GM19455 (cell line): ENCODE measurements around the gene FKBP11.

Source experiments
- ATAC-seq: cut with Tn5 transposase; IDR thresholded peaks from one replicate; pipeline ENCODE4 v1.9.1; 2021; ENCODE audit not compliant: unreplicated experiment

The FKBP11 gene

DNA sequence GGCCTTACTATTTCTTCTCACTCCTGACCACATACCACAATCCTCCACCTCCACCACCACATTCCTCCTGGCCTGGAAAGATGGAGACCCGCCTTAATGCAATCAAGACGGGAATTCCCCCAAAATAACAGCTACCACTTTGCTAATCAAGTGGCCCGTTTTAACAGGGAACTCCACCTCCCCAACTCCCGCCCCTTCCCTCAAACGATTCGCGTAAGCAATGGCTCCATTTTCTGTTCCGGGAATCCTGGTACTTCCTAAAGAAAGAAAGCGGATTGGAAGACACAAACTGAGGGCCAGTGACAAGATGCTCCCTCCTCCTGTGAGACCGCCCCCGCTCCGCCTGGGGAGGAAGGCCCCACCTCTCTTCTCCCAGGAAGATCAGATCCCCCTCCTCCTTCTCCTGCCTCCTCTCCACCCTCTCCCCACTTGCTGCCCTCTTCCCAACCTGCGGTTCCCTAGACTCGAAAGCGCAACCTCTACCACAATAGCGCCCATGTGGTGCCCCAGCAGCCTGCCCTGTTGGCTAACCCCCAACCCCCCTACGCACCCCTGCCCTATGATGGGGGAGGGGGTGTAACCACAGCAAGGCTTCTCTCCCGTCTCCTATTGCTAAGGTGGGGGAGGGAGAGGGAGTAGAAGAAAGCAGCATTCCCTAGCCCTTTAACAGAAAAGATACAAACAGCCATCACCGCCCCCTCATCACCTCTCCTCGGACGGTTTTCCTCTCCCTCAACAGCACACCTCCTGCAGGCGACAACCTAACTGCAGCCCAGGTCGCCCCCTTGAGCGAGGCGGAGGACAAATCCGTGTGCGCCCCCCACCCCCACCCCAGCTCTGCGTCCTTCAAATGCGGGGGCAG, 31.2 kb upstream of the FKBP11 start:
- peak; percentile 10 for ATAC-seq

DNA sequence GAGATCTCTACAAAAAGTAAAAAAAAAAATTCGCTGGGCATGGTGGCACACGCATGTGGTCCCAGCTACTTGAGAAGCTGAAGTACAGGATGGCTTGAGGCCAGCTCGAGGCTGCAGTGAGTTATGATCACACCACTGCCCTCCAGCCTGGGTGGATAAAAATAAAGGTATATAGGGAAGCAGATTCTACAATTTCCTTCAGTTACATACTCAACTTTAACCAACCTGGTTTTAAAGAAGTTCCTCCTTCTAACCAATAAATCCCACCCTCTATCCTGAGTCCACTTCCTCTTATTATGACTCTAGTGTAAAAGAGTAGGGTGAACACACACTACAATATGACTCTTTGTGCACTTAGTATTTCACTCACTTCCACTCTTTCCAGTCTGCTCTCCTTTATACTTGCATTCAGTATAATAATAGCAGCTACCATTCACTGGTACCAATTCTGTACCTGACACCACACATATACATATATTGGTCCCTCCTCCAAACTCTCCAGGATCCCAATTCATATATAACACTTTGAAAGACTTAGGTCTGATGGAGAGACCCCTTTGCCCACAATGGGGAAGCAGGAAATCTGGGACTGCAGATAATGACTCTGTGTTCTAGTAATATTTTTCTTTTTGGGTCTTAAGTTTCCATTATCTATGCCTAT, 29.7 kb upstream of the FKBP11 start:
- ATAC-seq: no peak

DNA sequence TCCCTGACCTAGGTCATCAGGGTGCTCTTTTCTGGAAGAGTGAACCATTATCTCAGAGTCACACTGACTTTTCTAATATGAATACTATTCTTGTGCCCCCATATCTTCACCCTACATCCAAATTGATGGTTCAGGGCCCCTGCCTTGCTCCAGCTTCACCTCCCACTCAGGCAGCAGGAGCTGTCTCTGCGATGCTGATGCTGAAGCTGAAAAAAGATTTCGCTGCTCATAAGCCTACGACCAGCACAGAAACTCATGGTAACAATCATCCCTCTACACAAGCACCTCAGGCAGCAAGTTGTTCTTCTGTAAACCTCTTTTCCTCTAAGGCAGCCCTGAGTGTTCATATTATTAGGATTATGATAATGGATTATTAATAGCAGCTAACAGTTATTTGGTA, 28.8 kb upstream of the FKBP11 start:
- no peak for ATAC-seq

DNA sequence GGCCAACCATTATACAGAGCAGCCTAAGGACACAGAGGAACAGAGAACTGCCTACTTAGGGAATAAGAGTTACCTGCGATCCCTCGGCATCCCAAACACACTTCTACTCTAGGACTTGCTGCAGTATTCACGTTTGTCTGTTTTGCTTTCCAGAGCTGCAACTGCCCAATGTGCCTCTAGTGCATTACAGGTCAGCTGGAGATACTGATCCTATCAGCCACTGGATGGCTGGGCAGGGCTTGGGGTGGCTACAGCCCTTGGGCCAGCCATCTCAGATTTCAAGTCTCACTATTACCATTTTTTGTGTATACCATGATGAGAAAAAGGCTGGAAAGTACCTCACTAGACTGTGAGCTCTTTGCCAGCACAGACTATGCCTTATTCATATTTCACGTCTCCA, 27.4 kb upstream of the FKBP11 start:
- ATAC-seq: no peak

DNA sequence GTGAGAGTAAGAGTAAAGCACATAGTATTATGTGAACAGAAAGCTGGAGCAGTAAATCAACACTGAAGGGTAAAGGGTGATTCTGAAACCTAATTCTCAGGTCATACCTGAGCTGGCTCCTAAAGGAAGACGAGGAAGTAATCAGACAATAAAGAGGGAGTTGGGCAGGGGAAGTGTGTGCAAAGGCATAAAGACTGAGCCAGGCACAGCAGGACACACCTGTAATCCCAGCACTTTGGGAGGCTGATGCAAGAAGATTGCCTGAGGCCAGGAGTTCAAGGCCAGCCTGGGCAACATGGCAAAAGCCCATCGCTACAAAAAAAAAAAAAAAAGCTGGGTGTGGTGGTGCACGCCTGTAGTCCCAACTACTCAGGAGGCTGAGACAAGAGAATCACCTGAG, 22.4 kb upstream of the FKBP11 start:
- no peak for ATAC-seq

DNA sequence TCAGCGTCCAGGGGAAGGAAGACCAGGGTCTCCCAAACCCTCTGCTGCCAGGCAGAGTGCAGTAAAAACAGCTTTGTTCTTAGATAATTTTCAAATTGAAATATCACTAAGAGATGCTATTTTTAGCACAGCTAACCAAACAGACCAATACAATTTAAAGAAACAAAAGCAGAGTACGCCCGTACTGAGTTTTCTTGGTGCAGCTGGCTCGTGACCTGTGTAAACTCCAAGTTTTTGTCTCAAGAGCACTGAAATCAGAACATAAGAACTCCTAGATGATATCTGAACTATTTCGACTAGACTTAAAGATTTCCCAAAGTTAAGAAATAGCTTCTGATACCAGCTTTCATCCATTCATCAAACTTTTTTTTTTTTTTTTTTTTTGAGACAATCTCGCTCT, 21.7 kb upstream of the FKBP11 start:
- no peak for ATAC-seq

DNA sequence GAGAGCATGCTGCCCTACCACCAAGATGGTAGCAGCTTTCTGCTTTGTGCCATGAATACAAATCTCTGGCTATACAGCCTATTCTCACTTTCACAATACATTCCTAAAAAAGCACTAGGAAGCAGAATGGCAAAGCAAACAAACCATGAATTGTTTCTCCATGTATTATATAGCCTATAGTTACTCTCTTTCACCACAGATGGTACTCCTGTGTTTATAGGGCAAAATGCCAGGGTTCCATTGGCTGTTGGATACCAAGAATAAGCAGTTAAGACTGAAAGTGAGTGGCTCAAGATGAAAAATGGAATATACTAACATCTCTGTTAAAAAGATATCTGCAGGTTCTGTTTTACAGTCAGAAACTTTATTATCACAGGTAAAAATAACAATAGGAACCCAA, 20.9 kb upstream of the FKBP11 start:
- ATAC-seq: no peak

DNA sequence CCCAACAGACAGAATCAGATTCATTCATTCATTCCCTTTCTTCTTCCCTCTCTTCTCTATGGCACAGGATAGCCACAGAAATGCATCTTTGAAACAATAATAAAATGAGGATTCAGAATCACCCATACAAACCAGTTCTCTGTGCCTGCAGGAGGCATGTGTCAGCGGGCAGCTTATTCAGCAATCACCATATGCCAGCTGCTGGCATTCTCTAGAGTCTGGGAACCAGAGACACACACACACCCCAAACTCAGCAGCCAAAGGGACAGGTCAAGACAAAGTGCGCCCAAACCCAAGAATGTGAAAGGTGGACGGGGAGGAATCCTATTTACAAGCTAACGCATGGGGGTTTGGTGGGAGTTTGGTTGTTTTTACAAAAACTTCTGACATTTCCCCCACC, 17.9 kb upstream of the FKBP11 start:
- no peak for ATAC-seq

DNA sequence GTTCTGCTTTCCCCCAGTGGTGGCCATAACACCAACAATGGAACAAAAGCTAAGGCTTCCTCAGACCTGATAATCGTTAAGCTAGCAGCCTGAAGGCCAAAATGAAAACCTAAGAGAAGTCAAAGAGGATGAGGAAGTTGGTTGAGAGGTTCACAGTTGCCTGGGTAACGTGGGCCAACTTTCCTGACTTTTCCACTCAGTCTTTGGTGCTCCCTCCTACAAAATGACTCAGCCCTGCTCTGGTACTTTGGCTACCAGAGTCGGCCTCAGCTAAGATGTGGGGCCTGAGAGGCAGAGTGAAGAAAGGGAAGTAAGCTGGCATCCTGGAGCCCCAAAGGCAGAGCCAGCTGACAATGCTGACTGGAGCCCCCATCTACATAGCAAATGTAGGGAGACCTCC, 14.9 kb upstream of the FKBP11 start:
- no peak for ATAC-seq

DNA sequence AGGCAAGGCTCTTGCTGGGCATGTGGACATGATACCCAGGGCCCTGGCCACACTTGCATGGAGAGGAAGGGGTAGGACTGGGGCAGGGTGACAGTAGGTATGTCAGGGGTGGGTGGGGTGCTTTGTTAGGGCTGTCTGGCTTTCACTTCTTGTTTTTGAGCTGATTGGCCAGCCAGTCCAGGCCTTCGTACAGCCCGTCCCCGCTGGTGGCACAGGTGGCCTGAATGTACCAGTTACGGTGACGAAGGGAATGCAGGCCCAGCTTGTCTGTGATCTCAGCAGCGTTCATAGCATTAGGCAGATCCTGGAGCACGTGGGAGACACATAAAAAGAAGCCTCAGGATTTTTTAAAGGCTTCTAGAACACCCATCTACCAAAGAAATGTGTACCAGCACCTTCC, 13.5 kb upstream of the FKBP11 start:
- no peak for ATAC-seq

DNA sequence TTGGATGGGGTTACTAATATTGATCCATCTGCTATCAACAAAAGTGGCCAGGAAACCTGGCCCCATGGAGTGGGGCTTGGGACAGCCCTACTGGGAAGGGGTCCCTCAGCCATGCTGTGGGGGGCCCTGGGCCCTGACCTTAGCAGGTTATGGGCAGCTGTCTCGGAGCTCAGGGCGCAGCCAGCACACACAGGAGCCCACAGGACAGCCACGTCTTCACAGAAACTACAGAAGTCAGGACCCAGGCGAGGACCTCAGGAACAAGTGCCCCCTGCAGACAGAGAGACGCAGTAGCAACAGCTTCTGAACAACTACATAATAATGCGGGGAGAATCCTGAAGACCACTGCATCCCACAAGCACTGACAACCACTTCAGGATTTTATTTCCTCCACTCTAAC, 11.9 kb upstream of the FKBP11 start:
- no peak for ATAC-seq

DNA sequence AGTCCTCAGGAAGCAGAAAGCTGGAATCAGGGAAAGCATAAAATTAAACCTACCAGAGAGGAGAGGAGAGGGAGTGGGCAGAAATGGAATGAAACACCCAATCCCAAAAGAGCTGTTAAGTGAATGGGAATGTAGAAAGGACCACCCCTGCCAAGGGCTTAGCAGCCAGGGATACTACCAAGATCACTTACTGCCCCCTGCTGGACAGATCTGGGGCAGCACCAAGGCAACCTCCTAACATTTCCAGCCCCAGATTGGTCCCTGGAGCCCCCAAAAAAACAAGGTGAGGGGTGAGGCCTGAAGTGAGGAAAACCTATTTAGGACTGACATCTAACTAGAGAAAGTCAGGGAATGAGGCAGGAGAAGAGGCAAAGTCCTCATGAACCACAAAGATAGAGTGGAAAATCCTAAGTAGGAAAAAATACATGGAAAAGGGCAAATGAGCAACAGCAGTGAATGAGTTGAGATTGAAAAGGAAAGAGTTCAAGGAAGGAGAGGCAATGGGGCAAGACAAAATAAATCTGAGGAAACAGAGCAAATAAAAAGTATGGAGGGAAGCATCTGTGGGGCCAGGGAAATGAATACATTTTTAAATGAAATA, 11.2 kb upstream of the FKBP11 start:
- no peak for ATAC-seq

DNA sequence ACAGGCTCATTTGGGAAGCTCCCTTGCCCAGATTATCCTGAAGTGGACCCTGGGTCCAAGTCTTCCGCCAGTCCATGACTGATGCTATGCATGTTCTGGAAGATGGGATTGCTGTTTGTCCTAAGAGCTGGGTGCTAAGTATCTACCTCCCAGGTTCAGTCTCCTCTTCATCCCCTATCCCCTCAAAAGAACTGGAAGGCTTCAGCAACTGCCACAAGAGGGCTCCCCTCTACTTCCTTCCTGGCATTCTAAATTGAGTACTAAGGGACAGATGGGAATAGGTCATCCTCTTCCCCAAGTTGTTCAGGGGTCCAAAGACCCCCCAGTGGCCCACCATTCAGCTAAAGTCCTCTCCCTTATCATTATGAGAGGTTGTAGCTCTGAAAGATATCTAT, 9.0 kb upstream of the FKBP11 start:
- ATAC-seq: no peak

DNA sequence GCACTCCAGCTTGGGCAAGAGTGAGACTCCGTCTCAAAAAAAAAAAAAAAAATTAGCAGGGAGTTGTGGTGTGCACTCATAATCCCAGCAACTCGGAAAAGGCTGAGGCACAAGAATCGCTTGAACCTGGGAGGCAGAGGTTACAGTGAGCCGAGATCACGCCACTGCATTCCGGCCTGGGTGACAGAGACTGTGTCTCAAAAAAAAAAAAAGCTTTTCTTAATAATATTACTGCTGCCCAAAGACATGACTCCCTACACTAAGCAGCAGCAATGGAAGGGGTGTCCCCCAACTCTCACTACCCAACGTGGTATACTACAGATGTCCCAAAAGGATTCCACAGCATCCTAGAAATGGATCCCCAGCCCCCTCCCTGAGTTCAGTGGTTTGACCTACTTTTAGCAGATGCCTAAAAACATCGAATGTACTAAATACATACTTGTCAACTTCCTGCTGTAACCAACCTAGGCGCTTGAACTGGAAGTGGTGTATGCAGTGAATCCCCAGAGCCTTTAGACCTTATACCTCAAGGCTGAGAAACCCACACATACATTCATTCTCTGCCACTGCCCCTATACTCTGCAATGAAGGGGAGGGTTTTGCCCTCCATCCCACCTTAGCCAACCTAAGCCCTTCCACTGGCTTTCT, 8.5 kb upstream of the FKBP11 start:
- ATAC-seq: no peak

DNA sequence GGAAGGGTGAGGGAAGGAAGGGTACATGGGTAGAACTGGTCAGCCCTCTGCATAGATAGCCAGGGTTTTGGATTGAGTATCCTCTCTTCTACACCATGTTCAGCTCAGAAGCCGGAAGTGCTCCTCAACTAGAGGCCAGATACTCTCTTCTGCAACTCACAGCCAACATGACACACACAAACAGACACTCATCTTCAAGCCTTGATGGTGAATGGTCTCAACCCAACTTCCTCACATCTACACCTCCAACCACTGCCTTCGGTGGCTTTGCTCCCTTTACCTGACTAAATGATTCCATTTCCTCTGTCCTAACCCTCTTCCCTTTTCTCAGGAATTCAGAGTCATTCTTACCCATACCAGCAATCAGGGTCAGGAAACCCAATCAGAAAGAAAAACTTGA, 7.6 kb upstream of the FKBP11 start:
- ATAC-seq: no peak

DNA sequence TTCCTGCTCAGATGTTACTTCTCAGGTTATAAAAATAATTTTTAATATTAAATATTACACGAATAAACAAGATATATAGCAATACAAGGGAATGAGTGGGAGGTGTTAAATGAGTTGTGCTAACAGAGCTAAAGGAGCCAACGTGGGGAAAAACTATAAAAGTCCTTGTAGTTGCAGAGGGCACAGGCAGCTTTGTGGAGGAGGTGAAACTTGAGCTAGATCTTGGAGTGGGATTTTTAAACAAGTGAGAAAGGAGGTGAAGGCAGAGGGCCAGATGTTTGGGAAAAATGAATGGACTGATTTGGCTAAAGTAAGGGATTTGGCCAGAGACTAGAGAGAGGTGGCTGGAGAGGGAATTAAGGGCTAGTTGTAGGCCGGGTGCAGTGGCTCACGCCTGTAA, 5.2 kb upstream of the FKBP11 start:
- ATAC-seq: no peak

DNA sequence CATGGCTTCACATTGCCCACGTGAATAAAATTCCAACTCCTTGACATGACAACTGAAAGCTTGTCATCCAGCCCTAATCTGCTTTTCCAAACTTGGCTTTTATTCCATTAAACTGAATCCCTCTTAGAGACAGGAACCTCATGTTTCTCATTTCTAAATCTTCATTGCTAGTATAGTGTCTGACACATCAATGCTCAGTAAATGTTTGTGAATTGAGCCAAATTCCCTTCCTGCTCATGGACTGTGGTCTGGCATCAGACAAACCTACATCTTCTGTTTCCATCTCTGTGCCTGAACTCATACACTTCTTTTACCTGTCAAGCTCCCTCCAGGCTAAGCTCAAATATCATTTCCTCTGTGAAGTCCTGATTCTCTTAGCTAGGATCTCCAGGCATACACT, 4.3 kb upstream of the FKBP11 start:
- no peak for ATAC-seq

DNA sequence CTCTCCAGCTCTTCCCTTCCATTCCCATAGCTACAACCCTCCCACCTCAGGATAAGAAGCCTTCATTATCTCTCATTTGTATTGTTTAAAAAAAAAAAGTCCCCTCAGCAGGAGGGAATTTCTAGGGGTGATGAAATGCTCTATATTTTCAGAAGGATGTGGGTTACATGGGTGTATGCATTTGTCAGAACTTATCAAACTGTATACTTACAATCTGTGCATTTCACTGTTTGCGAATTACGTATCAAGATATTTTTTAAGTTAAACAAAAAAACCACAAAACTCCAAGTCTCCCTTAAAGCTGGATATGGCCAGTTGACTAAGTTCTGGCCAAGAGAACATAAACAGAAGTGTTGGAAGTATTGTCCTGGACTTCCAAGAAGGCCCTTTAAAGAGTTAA, 2.0 kb upstream of the FKBP11 start:
- ATAC-seq: no peak

DNA sequence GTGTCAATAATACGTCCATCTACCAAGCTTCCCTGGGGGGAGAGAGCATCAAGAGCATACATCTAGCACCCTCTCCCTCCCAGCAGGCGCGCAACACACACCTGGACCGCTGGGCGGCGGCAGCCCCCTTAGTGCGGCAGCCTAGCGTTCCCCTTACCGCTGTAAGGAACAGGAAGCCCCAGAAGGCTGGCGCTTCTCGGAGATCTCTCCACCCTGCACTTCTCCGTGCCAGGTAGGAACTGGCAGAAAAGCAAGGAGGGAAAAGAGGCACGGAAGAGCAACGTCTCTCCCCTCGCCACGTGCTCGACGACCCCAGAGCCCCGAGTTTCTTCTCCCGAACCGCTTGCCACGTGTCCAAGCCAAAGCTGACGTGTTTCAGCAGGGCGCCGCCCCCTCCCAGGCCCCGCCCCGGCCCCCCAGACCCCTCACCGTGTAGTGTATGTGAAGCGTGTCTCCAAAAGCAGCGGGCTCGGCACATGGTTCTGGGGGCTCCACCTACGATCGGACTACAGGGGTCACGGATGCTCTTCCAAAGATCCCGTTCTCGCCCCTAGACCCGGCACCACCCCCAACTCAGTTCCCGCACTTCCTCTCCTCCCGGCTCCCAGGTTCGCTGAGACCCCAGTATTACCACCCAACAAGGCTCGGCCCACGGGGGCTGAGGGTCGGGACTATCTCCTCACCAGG, 532 bp downstream of the FKBP11 start:
- peak; percentile 85 for ATAC-seq

DNA sequence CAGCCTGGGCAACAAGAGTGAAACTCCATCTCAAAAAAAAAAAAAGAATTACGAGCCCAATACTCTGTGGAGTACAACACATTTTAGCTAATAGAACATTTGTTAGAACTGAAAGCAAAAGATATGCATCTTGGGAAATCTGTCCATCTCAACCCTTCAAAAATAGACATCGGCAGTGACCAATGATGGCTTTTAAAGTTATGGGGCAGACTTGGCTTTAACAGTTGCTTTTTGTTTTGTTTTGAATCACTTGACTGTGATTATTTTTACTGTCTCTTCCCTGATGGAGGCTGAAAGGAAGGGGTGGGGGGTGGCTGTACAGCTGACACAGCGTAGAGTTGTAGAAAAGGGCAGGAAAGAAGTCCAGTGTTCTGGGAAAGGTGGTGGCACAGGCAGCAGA, 2.2 kb downstream of the FKBP11 start:
- no peak for ATAC-seq

DNA sequence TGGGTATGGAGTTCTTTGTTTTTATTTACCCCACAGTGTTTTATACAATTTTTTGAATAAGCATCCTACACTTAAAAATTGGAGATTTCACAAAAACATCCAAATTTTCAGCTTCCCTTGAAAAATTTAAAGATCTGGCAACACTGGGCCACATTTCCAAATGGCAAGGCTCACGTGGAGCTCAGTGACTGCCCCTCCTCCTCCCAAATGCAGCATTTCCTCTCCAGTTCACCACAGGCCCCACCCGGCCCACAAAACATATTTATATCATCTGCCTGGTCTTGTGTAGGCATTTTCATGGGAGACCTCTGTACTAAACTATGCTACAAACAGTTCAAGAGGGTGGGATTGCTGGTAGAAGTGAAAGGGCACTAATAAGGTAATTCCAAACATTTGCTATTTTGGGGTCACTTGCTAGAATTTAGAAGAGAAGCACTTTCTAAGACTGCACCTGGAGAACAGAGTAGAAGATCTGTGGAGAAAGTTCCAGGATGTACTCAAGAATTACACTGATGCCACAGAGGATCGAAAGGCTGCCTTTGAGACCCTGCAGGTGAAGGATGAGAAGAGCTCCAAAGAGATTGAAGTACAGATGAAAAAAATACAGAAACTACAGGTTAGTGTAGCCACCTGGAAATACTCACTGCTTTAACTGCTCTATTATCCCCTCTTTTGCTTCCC, 7.3 kb downstream of the FKBP11 start:
- ATAC-seq: no peak
